HepG2 (cell line): ENCODE results near the gene ZFP1. TPM values are rescaled to one million over a fixed set of nuclear protein-coding genes. Genes with fewer than 3 reads are reported as not detected.

Source experiments
- ARID2 ChIP-seq: sonication (generic); formaldehyde crosslinking; IDR thresholded peaks from 2 replicates; pipeline ENCODE4 v1.8.1; 2022; ENCODE audit warnings: mild to moderate bottlenecking, missing genetic modification reagents, borderline replicate concordance
- ATF1 ChIP-seq: IDR thresholded peaks from 2 replicates; pipeline ENCODE4 v1.6.1; 2016; ENCODE audit warnings: mild to moderate bottlenecking, control low read depth
- BRD4 ChIP-seq: sonication (generic); formaldehyde crosslinking; IDR thresholded peaks from 2 replicates; pipeline ENCODE4 v1.4.0; 2020; ENCODE audit warnings: missing genetic modification reagents
- ESRRA ChIP-seq: sonication (generic); formaldehyde crosslinking; IDR thresholded peaks from 2 replicates; pipeline ENCODE4 v1.5.1; 2020; ENCODE audit warnings: mild to moderate bottlenecking, low read depth, missing genetic modification reagents
- HCFC1 ChIP-seq: fragments of 150-350 bp; IDR thresholded peaks from 2 replicates; pipeline ENCODE4 v1.6.1; 2014; ENCODE audit warnings: low read depth, low read length
- HNF4A ChIP-seq: sonication (generic); formaldehyde crosslinking; IDR thresholded peaks from 2 replicates; pipeline ENCODE4 v1.4.0; 2020; ENCODE audit warnings: missing genetic modification reagents
- HOXA7 ChIP-seq: sonication (generic); formaldehyde crosslinking; IDR thresholded peaks from 2 replicates; pipeline ENCODE4 v1.8.1; 2022; ENCODE audit warnings: mild to moderate bottlenecking, missing genetic modification reagents, moderate library complexity
- KLF13 ChIP-seq: sonication (generic); formaldehyde crosslinking; IDR thresholded peaks from 2 replicates; pipeline ENCODE4 v1.4.0; 2020; ENCODE audit warnings: mild to moderate bottlenecking, missing genetic modification reagents
- MAF1 ChIP-seq: sonication (generic); formaldehyde crosslinking; IDR thresholded peaks from 2 replicates; pipeline ENCODE4 v1.5.0; 2020; ENCODE audit warnings: missing genetic modification reagents, borderline replicate concordance
- NFIB ChIP-seq: sonication (generic); formaldehyde crosslinking; IDR thresholded peaks from 2 replicates; pipeline ENCODE4 v1.9.0; 2021; ENCODE audit warnings: missing genetic modification reagents, mild to moderate bottlenecking, borderline replicate concordance
- PAWR ChIP-seq: sonication (generic); formaldehyde crosslinking; IDR thresholded peaks from 2 replicates; pipeline ENCODE4 v1.4.0; 2020; ENCODE audit warnings: missing genetic modification reagents, mild to moderate bottlenecking, borderline replicate concordance
- POLR2AphosphoS2 ChIP-seq: IDR thresholded peaks from 2 replicates; pipeline ENCODE4 v1.6.1; 2011; ENCODE audit warnings: low read depth, low read length, improper control_type of control experiment
- PRPF4 ChIP-seq: fragments of 200-400 bp; formaldehyde crosslinking; IDR thresholded peaks from 2 replicates; pipeline ENCODE4 v1.6.1; 2016; ENCODE audit warnings: low read length, low read depth; ENCODE audit not compliant: poor library complexity, severe bottlenecking
- SNAPC2 ChIP-seq: sonication (generic); formaldehyde crosslinking; IDR thresholded peaks from 2 replicates; pipeline ENCODE4 v1.8.1; 2022; ENCODE audit warnings: mild to moderate bottlenecking, missing genetic modification reagents
- SRSF4 ChIP-seq: fragments of 200-400 bp; formaldehyde crosslinking; IDR thresholded peaks from one replicate; pipeline ENCODE4 v1.6.1; 2018; ENCODE audit warnings: mild to moderate bottlenecking, low read depth, low read length, moderate library complexity; ENCODE audit not compliant: poor library complexity, severe bottlenecking
- ZNF264 ChIP-seq: sonication (generic); formaldehyde crosslinking; IDR thresholded peaks from 2 replicates; pipeline ENCODE4 v1.4.0; 2020; ENCODE audit warnings: missing genetic modification reagents
- ZNF629 ChIP-seq: sonication (generic); formaldehyde crosslinking; conservative IDR thresholded peaks from 2 replicates; pipeline ENCODE4 v1.5.0; 2020; ENCODE audit warnings: missing genetic modification reagents
- ZNF652 ChIP-seq: IDR thresholded peaks from 2 replicates; pipeline ENCODE4 v1.6.1; 2016; ENCODE audit warnings: low read depth, borderline replicate concordance
- ZNF746 ChIP-seq: sonication (generic); formaldehyde crosslinking; IDR thresholded peaks from 2 replicates; pipeline ENCODE4 v1.8.0; 2022; ENCODE audit warnings: mild to moderate bottlenecking, missing genetic modification reagents
- polyA plus RNA-seq, 8 experiments: library from polyadenylated mRNA; depleted of rRNA in 3 of 8; stranded (reverse) in 7 of 8; unstranded in 1 of 8; fragments of >200 nt; fragmentation: Illumina TruSeq in 4 of 8; extraction: Trizol in 4 of 8; gene quantifications; 2 replicates each; pipeline versions ENCODE4 v1.2.1 to v1.2.3, GENCODE V29; 2011 to 2016; ENCODE audit warnings: low read depth in 4 of 8, missing spikeins in 1 of 8, mixed read lengths in 1 of 8; ENCODE audit not compliant: insufficient read depth in 1 of 8
- total RNA-seq, 5 experiments: library from RNA; depleted of rRNA; stranded (reverse); fragments of >200 nt; fragmentation: Illumina TruSeq; extraction: Trizol; gene quantifications; 2 replicates each; pipeline ENCODE4 v1.2.3, GENCODE V29; 2016; ENCODE audit warnings: low read depth in 1 of 5
- TF ChIP-seq, protein P1 (sequence below): sonication (generic); formaldehyde crosslinking; IDR thresholded peaks from 2 replicates; pipeline ENCODE4 v1.5.0; 2020; ENCODE audit warnings: mild to moderate bottlenecking, missing genetic modification reagents, borderline replicate concordance
- TF ChIP-seq, protein P2 (sequence below): IDR thresholded peaks from 2 replicates; pipeline ENCODE4 v1.4.0; 2020; ENCODE audit warnings: mild to moderate bottlenecking, missing genetic modification reagents

The ZFP1 gene
- total and polyA plus RNA-seq, 2 of the 13 experiments (the other 11 are each of a cell fraction or from before 2014, with no cell fraction given): 8.3 to 14.0 TPM

DNA sequence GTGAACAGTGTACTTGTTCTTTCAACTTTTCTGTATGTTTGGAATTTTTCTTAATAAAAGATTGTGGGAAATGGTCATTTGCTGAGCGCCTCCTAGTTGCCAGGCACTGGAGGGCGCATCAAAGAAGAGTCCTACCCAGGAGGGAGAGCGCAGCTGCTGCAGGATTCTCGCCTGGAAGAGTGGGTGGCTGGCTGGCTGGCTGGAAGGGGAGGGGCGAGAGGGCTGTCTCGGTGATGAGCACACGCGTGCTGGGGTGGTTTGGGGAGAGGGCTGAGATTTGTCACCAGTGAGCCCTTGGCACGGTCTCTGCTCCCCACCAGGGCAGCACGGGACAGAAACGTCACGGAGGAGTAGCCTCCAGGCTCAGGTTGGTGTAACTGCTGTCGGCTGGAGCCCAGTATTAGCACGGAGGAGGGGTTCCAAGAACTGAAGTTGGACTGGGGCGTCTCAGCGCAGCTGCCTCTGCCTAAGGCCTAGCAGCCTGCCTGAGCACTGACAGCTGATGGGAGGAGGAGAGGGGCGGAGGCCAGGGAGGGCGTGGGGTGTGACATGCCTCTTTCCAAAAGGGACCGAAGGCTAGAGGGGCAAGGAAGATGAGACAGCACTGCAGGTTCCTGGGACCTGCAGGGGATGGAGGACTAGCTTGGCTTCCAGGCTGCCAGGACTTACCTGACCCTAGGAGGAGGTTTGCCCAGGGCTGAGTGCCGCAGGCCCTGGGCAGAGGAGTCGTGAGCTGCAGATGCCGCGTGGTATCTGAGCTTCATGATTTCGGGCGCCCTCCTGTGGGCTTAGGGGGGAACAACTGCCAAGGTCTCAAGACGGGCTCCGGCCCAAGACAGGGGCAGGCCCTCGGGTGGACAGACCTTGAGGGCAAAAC, 37.4 kb upstream of the ZFP1 start (continued):
- TF ChIP-seq, protein P1, sequence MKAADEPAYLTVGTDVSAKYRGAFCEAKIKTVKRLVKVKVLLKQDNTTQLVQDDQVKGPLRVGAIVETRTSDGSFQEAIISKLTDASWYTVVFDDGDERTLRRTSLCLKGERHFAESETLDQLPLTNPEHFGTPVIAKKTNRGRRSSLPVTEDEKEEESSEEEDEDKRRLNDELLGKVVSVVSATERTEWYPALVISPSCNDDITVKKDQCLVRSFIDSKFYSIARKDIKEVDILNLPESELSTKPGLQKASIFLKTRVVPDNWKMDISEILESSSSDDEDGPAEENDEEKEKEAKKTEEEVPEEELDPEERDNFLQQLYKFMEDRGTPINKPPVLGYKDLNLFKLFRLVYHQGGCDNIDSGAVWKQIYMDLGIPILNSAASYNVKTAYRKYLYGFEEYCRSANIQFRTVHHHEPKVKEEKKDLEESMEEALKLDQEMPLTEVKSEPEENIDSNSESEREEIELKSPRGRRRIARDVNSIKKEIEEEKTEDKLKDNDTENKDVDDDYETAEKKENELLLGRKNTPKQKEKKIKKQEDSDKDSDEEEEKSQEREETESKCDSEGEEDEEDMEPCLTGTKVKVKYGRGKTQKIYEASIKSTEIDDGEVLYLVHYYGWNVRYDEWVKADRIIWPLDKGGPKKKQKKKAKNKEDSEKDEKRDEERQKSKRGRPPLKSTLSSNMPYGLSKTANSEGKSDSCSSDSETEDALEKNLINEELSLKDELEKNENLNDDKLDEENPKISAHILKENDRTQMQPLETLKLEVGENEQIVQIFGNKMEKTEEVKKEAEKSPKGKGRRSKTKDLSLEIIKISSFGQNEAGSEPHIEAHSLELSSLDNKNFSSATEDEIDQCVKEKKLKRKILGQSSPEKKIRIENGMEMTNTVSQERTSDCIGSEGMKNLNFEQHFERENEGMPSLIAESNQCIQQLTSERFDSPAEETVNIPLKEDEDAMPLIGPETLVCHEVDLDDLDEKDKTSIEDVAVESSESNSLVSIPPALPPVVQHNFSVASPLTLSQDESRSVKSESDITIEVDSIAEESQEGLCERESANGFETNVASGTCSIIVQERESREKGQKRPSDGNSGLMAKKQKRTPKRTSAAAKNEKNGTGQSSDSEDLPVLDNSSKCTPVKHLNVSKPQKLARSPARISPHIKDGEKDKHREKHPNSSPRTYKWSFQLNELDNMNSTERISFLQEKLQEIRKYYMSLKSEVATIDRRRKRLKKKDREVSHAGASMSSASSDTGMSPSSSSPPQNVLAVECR (CRISPR knock-in tag): peak; percentile 76
- no peak for TF ChIP-seq PAWR (CRISPR knock-in tag)
- 0 out of 2 replicates have a peak, but pooled peaks have one; percentile 26 for TF ChIP-seq MAF1 (CRISPR knock-in tag)
- TF ChIP-seq, protein P2, sequence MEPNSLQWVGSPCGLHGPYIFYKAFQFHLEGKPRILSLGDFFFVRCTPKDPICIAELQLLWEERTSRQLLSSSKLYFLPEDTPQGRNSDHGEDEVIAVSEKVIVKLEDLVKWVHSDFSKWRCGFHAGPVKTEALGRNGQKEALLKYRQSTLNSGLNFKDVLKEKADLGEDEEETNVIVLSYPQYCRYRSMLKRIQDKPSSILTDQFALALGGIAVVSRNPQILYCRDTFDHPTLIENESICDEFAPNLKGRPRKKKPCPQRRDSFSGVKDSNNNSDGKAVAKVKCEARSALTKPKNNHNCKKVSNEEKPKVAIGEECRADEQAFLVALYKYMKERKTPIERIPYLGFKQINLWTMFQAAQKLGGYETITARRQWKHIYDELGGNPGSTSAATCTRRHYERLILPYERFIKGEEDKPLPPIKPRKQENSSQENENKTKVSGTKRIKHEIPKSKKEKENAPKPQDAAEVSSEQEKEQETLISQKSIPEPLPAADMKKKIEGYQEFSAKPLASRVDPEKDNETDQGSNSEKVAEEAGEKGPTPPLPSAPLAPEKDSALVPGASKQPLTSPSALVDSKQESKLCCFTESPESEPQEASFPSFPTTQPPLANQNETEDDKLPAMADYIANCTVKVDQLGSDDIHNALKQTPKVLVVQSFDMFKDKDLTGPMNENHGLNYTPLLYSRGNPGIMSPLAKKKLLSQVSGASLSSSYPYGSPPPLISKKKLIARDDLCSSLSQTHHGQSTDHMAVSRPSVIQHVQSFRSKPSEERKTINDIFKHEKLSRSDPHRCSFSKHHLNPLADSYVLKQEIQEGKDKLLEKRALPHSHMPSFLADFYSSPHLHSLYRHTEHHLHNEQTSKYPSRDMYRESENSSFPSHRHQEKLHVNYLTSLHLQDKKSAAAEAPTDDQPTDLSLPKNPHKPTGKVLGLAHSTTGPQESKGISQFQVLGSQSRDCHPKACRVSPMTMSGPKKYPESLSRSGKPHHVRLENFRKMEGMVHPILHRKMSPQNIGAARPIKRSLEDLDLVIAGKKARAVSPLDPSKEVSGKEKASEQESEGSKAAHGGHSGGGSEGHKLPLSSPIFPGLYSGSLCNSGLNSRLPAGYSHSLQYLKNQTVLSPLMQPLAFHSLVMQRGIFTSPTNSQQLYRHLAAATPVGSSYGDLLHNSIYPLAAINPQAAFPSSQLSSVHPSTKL (CRISPR knock-in tag): 0 out of 2 replicates have a peak, but pooled peaks have one; percentile 50
- TF ChIP-seq SRSF4: no peak
- TF ChIP-seq BRD4: peak; percentile 23; the same call in 1 of the 2 replicates
- TF ChIP-seq KLF13: peak; percentile 18; the same call in 1 of the 2 replicates
- TF ChIP-seq ATF1 (CRISPR knock-in tag): no peak
- TF ChIP-seq ARID2 (CRISPR knock-in tag): 0 out of 2 replicates have a peak, but pooled peaks have one; percentile 47
- TF ChIP-seq SNAPC2 (CRISPR knock-in tag): 0 out of 2 replicates have a peak, but pooled peaks have one; percentile 73
- no peak for TF ChIP-seq PRPF4
- peak; percentile 25; the same call in 1 of the 2 replicates for TF ChIP-seq ESRRA (CRISPR knock-in tag)
- TF ChIP-seq ZNF746: no peak
- 0 out of 2 replicates have a peak, but pooled peaks have one; percentile 10 for TF ChIP-seq HNF4A
- peak; percentile 77 for TF ChIP-seq ZNF652 (CRISPR knock-in tag)
- no peak for TF ChIP-seq HOXA7 (CRISPR knock-in tag)
- no peak for TF ChIP-seq NFIB (CRISPR knock-in tag)
- no peak; the same call in 1 of the 2 replicates for TF ChIP-seq POLR2AphosphoS2
- TF ChIP-seq ZNF264 (CRISPR knock-in tag): no peak
- TF ChIP-seq ZNF629: no peak
- TF ChIP-seq HCFC1: no peak
